CD4-positive, alpha-beta T cell treated with Interleukin-15 for 1 hour (primary cell): Measurements from ENCODE around the gene SLMAP.
"Not testable (repeated sequence)": the region's sequence is repeated elsewhere in the genome, so short reads cannot be mapped to it uniquely, and the experiment has no call there.

Experiments used
- DNase-seq: peaks from one replicate; pipeline ENCODE4 v3.0.0-alpha.2; 2020

The SLMAP gene

GRCh38 chr3:57833763-57834162, 77.7 kb downstream of the SLMAP start:
- no peak for DNase-seq

GRCh38 chr3:57837686-57838085, 81.6 kb downstream of the SLMAP start:
- DNase-seq = no peak

GRCh38 chr3:57838627-57839026, 82.5 kb downstream of the SLMAP start:
- no peak for DNase-seq

- no peak for DNase-seq
Measured at GRCh38 chr3:57840473-57840872, 84.4 kb downstream of the SLMAP start.

GRCh38 chr3:57841818-57842217, 85.7 kb downstream of the SLMAP start:
- DNase-seq = no peak

- DNase-seq = no peak
Measured at GRCh38 chr3:57848177-57848738, 92.1 kb downstream of the SLMAP start.

- DNase-seq = no peak
Measured at GRCh38 chr3:57851304-57851703, 95.2 kb downstream of the SLMAP start.

GRCh38 chr3:57852896-57853295, 96.8 kb downstream of the SLMAP start:
- DNase-seq = no peak

GRCh38 chr3:57855281-57855680, 99.2 kb downstream of the SLMAP start:
- DNase-seq = no peak

- DNase-seq = no peak
Measured at GRCh38 chr3:57855943-57856342, 99.8 kb downstream of the SLMAP start.

GRCh38 chr3:57856675-57857074, 100.6 kb downstream of the SLMAP start:
- DNase-seq = no peak

- no peak for DNase-seq
Measured at GRCh38 chr3:57862894-57863293, 106.8 kb downstream of the SLMAP start.

GRCh38 chr3:57863380-57863779, 107.3 kb downstream of the SLMAP start:
- DNase-seq = no peak

GRCh38 chr3:57864853-57865252, 108.7 kb downstream of the SLMAP start:
- DNase-seq = no peak

- not testable (repeated sequence) for DNase-seq
Measured at GRCh38 chr3:57869110-57869509, 113.0 kb downstream of the SLMAP start.

GRCh38 chr3:57872606-57873005, 116.5 kb downstream of the SLMAP start:
- no peak for DNase-seq

- no peak for DNase-seq
Measured at GRCh38 chr3:57876632-57877031, 120.5 kb downstream of the SLMAP start.

- no peak for DNase-seq
Measured at GRCh38 chr3:57877116-57877515, 121.0 kb downstream of the SLMAP start.

GRCh38 chr3:57884436-57884835, 128.3 kb downstream of the SLMAP start:
- DNase-seq = not testable (repeated sequence)

GRCh38 chr3:57889807-57890206, 133.7 kb downstream of the SLMAP start:
- DNase-seq = no peak

GRCh38 chr3:57890874-57891273, 134.8 kb downstream of the SLMAP start:
- DNase-seq = no peak

- DNase-seq = no peak
Measured at GRCh38 chr3:57892423-57892822, 136.3 kb downstream of the SLMAP start.

- DNase-seq = no peak
Measured at GRCh38 chr3:57893156-57893555, 137.0 kb downstream of the SLMAP start.

GRCh38 chr3:57893668-57894067, 137.6 kb downstream of the SLMAP start:
- DNase-seq = no peak

- no peak for DNase-seq
Measured at GRCh38 chr3:57896031-57896430, 139.9 kb downstream of the SLMAP start.

GRCh38 chr3:57896691-57897090, 140.6 kb downstream of the SLMAP start:
- DNase-seq = no peak
